Type B pancreatic cell (in vitro differentiated cells): ENCODE measurements around the gene CROCC2. TPM values are rescaled to one million over a fixed set of nuclear protein-coding genes. Genes with fewer than 3 reads are reported as not detected.

Source experiments
- DNase-seq: peaks from one replicate; pipeline ENCODE4 v3.0.0; 2021; ENCODE audit warnings: mixed read lengths; ENCODE audit not compliant: unreplicated experiment; ENCODE audit errors: extremely low spot score
- H3K27ac Mint-ChIP-seq: 2 replicates; pipeline ENCODE4 v1.8.0; 2021; ENCODE audit warnings: mild to moderate bottlenecking, mixed read lengths
- H3K27me3 Mint-ChIP-seq: 2 replicates; pipeline ENCODE4 v1.8.0; 2021; ENCODE audit warnings: mixed read lengths
- H3K36me3 Mint-ChIP-seq: 2 replicates; pipeline ENCODE4 v1.8.0; 2021; ENCODE audit warnings: mixed read lengths
- H3K4me1 Mint-ChIP-seq: one replicate; pipeline ENCODE4 v1.8.0; 2021; ENCODE audit warnings: mixed read lengths; ENCODE audit not compliant: unreplicated experiment
- H3K4me3 Mint-ChIP-seq: 2 replicates; pipeline ENCODE4 v1.8.0; 2021; ENCODE audit warnings: mild to moderate bottlenecking, mixed read lengths
- H3K9me3 Mint-ChIP-seq: 2 replicates; pipeline ENCODE4 v1.8.0; 2021; ENCODE audit warnings: mixed read lengths
- CTCF ChIP-seq: fragments of 200-600 bp; sonication (generic); conservative IDR thresholded peaks from 2 replicates; pipeline ENCODE4 v1.5.0; 2021; ENCODE audit warnings: antibody characterized with exemption, mild to moderate bottlenecking
- total RNA-seq: library from RNA; stranded (reverse); gene quantifications from 2 replicates; pipeline ENCODE4 v1.2.1, GENCODE V29; 2021; ENCODE audit warnings: low replicate concordance

CROCC2 gene
- total RNA-seq, 1 donor from 2014 or later: 0.68 TPM

- Mint-ChIP-seq H3K4me1 (peaks cover 10% of the 10 kb centered on the region), H3K27ac (no peak overlapping the region), H3K27me3 (no peaks in the 10 kb centered on the region), H3K4me3 (no peak overlapping the region), H3K9me3 (no peaks in the 10 kb centered on the region), H3K36me3 (no peaks in the 10 kb centered on the region)
- no peak for TF ChIP-seq CTCF
- peak; percentile 66 for DNase-seq
Measured at GRCh38 chr2:240947607-240948006, 41.5 kb downstream of the CROCC2 start.

- Mint-ChIP-seq H3K27me3 (no peaks in the 10 kb centered on the region), H3K4me1 (peaks cover 10% of the 10 kb centered on the region), H3K4me3 (no peak overlapping the region), H3K36me3 (no peaks in the 10 kb centered on the region), H3K27ac (no peak overlapping the region), H3K9me3 (no peaks in the 10 kb centered on the region)
- TF ChIP-seq CTCF: no peak
- DNase-seq: peak; percentile 50
Measured at GRCh38 chr2:240948086-240948485, 42.0 kb downstream of the CROCC2 start.

DNA sequence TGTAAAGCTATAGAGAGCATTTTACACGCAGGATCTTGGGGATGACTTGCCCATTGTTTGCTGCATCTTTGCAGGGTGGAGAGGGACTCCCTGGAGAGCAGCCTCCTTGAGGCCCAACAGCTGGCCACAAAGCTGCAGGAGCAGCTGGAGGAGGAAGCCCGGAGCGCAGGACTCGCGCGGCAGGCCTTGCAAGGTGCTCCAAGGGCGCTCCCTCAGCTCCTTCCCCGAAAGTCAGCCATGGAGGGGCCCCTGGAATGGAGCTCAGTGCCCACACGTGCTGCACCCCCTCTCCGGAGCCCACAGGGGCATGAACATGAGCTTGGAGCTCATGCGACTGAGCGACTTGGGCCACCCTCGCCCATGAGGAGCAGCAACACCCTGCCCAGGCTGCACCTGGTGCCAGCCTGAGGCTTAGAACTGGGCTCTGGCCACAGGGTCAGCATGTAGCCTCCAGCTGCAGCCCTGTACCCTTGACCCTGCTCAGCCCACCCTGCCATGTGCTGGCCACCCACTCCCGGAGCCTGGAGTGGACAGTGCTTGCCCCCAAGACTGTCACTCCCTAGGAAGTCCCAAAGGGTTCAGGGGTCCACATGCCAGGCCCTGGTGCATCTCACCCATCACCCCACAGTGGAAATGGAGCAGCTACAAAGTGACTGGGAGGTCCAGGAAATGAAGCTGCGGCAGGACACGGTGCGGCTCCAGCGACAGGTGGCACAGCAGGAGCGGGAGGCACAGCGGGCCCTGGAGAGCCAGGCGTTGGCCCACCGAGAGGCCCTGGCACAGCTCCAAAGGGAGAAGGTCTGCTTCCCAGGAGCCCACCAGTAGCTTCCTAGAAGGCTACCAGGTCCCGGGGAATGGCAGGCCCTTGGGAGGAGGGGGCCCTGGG, 43.0 kb downstream of the CROCC2 start:
- Mint-ChIP-seq H3K4me3 (no peak overlapping the region), H3K36me3 (no peaks in the 10 kb centered on the region), H3K4me1 (peaks cover 15% of the 10 kb centered on the region), H3K27me3 (no peaks in the 10 kb centered on the region), H3K27ac (no peak overlapping the region), H3K9me3 (no peaks in the 10 kb centered on the region)
- TF ChIP-seq CTCF: no peak
- peak; percentile 67 for DNase-seq

- Mint-ChIP-seq H3K4me3 (no peak overlapping the region), H3K36me3 (no peaks in the 10 kb centered on the region), H3K27me3 (peaks cover 2% of the 10 kb centered on the region), H3K9me3 (no peaks in the 10 kb centered on the region), H3K4me1 (peaks cover 22% of the 10 kb centered on the region), H3K27ac (no peak overlapping the region)
- DNase-seq: peak; percentile 50
- no peak for TF ChIP-seq CTCF
Measured at GRCh38 chr2:240949791-240950705, 43.9 kb downstream of the CROCC2 start.

DNA sequence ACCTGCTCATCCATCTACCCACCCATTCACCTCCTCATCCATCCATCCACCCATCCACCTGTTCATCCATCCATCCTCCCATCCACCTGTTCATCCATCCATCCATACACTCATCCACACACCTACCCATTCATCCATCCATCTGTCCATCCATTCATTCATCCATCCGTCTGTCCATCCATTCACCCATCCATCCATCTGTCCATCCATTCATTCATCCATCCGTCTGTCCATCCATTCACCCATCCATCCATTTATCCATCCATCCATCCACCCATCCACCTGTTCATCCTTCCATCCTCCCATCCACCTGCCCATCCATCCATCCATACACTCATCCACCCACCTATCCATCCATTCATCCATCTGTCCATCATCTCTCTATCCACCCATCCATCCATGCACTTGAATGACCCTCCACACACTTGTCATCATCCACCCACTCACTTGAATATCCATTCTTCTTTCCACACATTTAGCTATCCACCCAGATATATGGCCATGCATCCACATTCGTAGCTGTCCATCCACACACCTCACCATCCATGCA, 45.0 kb downstream of the CROCC2 start:
- Mint-ChIP-seq H3K4me3 (no peak overlapping the region), H3K4me1 (peaks cover 17% of the 10 kb centered on the region), H3K36me3 (no peaks in the 10 kb centered on the region), H3K27me3 (peaks cover 5% of the 10 kb centered on the region), H3K27ac (no peak overlapping the region), H3K9me3 (no peaks in the 10 kb centered on the region)
- no peak for TF ChIP-seq CTCF
- no peak for DNase-seq
